GM18502 (cell line): ENCODE results near the gene CADPS.

Experiments
- ATAC-seq: cut with Tn5 transposase; IDR thresholded peaks from one replicate; pipeline ENCODE4 v1.9.1; 2021; ENCODE audit warnings: mild to moderate bottlenecking; ENCODE audit not compliant: unreplicated experiment, poor library complexity

Gene CADPS

GRCh38 chr3:62369476-62369743 lies 505.8 kb downstream of the CADPS start:
- ATAC-seq = no peak

- no peak for ATAC-seq
Measured at GRCh38 chr3:62368705-62369475, 506.3 kb downstream of the CADPS start.

GRCh38 chr3:62368290-62368704 lies 506.9 kb downstream of the CADPS start:
- no peak for ATAC-seq

GRCh38 chr3:62367763-62368195 lies 507.4 kb downstream of the CADPS start:
- ATAC-seq = no peak

GRCh38 chr3:62366126-62366484 lies 509.1 kb downstream of the CADPS start:
- no peak for ATAC-seq

- ATAC-seq = no peak
Measured at GRCh38 chr3:62365391-62366125, 509.7 kb downstream of the CADPS start.

- no peak for ATAC-seq
Measured at GRCh38 chr3:62364191-62364590, 511.0 kb downstream of the CADPS start.

GRCh38 chr3:62363275-62363674 lies 511.9 kb downstream of the CADPS start:
- no peak for ATAC-seq

GRCh38 chr3:62361824-62362223 lies 513.4 kb downstream of the CADPS start:
- no peak for ATAC-seq

GRCh38 chr3:62361261-62361660 lies 514.0 kb downstream of the CADPS start:
- ATAC-seq = no peak

GRCh38 chr3:62359531-62359930 lies 515.7 kb downstream of the CADPS start:
- no peak for ATAC-seq

- ATAC-seq = no peak
Measured at GRCh38 chr3:62356356-62356755, 518.9 kb downstream of the CADPS start.

GRCh38 chr3:62355703-62356102 lies 519.5 kb downstream of the CADPS start:
- ATAC-seq = no peak
